ENCODE data around the gene OSER1. TPM values are rescaled to one million over a fixed set of nuclear protein-coding genes. Genes with fewer than 3 reads are reported as not detected.

Gene OSER1
- total RNA-seq, 1 experiment from 2014 or later = 34.8 TPM

- H3K27me3 ChIP-seq (ENCODE audit: low read length) = no peaks in the 10 kb centered on the region
- ATAC-seq = peak; percentile 66
- H3K36me3 ChIP-seq (ENCODE audit: low read depth, low read length) = peaks cover 4% of the 10 kb centered on the region
- peaks cover 19% of the 10 kb centered on the region for H3K4me1 ChIP-seq (ENCODE audit: insufficient read depth, low read length)
- H3K4me3 ChIP-seq (ENCODE audit: low read length) = no peak overlapping the region
- no peak for TF ChIP-seq EZH2 (IDR thresholded peaks at IDR 0.05; ENCODE audit: low read length, unreplicated experiment)
- TF ChIP-seq CTCF (conservative IDR thresholded peaks at IDR 0.05; ENCODE audit: low read depth, low read length) = no peak
- peak overlapping the region; percentile 40 for H3K4me2 ChIP-seq (ENCODE audit: low read length)
- H3K9me2 ChIP-seq (replicated peaks; ENCODE audit: low read length) = no peaks in the 10 kb centered on the region
- no TSS peak for BruUV-seq (replicated peaks)
- peak overlapping the region; percentile 72 for H3K27ac ChIP-seq (ENCODE audit: low read length)
- CTCF ChIA-PET = no interaction called here
- no peaks in the 10 kb centered on the region for H3F3A ChIP-seq (ENCODE audit: low read length, unreplicated experiment)
- peak; percentile 94 for DNase-seq
- no peaks in the 10 kb centered on the region for H4K20me1 ChIP-seq (ENCODE audit: low read length)
- H3K9ac ChIP-seq (ENCODE audit: low read length) = peak overlapping the region; percentile 24; the same call in 1 of the 2 replicates
- intact Hi-C loops (cut with micrococcal nuclease) = no loop called here
- no peaks in the 10 kb centered on the region for H3K79me2 ChIP-seq (ENCODE audit: low read length)
- no peaks in the 10 kb centered on the region for H3K9me3 ChIP-seq (ENCODE audit: low read length)
- POLR2A ChIA-PET (ENCODE audit: unreplicated experiment) = no interaction called here
- peak overlapping the region; percentile 49 for H2AFZ ChIP-seq (ENCODE audit: low read length)
Observed at GRCh38 chr20:44151621-44152416, 58.8 kb downstream of the OSER1 start.

- H3K4me1 ChIP-seq (ENCODE audit: insufficient read depth, low read length) = peaks cover 3% of the 10 kb centered on the region
- TF ChIP-seq EZH2 (IDR thresholded peaks at IDR 0.05; ENCODE audit: low read length, unreplicated experiment) (no peak), EZH2phosphoT487 (IDR thresholded peaks at IDR 0.05; ENCODE audit: borderline replicate concordance, low read length) (no peak), CTCF (conservative IDR thresholded peaks at IDR 0.05; ENCODE audit: low read depth, low read length) (no peak)
- H3K4me2 ChIP-seq (ENCODE audit: low read length) = no peak overlapping the region
- H3F3A ChIP-seq (ENCODE audit: low read length, unreplicated experiment) = no peaks in the 10 kb centered on the region
- no peaks in the 10 kb centered on the region for H3K9me3 ChIP-seq (ENCODE audit: low read length)
- ATAC-seq = no peak
- no peak overlapping the region for H3K9ac ChIP-seq (ENCODE audit: low read length)
- no peak overlapping the region for H2AFZ ChIP-seq (ENCODE audit: low read length)
- H3K36me3 ChIP-seq (ENCODE audit: low read depth, low read length) = no peaks in the 10 kb centered on the region; the same call in 1 of the 2 replicates
- H4K20me1 ChIP-seq (ENCODE audit: low read length) = no peaks in the 10 kb centered on the region
- ChIA-PET CTCF (no interaction called here), POLR2A (ENCODE audit: unreplicated experiment) (no interaction called here)
- DNase-seq = no peak
- no peaks in the 10 kb centered on the region for H3K79me2 ChIP-seq (ENCODE audit: low read length)
- no TSS peak for BruUV-seq (replicated peaks)
- H3K4me3 ChIP-seq (ENCODE audit: low read length) = no peak overlapping the region
- no peak overlapping the region for H3K27ac ChIP-seq (ENCODE audit: low read length)
- no peaks in the 10 kb centered on the region for H3K27me3 ChIP-seq (ENCODE audit: low read length)
- intact Hi-C loops (cut with micrococcal nuclease) = no loop called here
- no peaks in the 10 kb centered on the region for H3K9me2 ChIP-seq (replicated peaks; ENCODE audit: low read length)
Observed at GRCh38 chr20:44146272-44146671, 64.3 kb downstream of the OSER1 start.

Other genes starting within 250 kb of the OSER1 start
- gene JPH2, start 23.6 kb downstream of the OSER1 start, total RNA-seq (2014; rRNA removed) = 15.5 and 15.8 TPM in 2 replicates
- gene GDAP1L1, start 36.5 kb upstream of the OSER1 start, total RNA-seq (2014; rRNA removed) = not detected in 2 replicates
- gene FITM2, start 100.4 kb upstream of the OSER1 start, total RNA-seq (2014; rRNA removed) = 8.8 and 9.9 TPM in 2 replicates
- not detected in 2 replicates for gene R3HDML, start 126.3 kb upstream of the OSER1 start, total RNA-seq (2014; rRNA removed)
- not detected in 2 replicates for gene HNF4A, start 144.9 kb upstream of the OSER1 start, total RNA-seq (2014; rRNA removed)